GM18511 (cell line): Measurements from ENCODE around the gene FNDC3B.
A peak's percentile ranks its signal among the peaks of the same experiment; 100 is the strongest.
"Not testable (repeated sequence)": the region's sequence is repeated elsewhere in the genome, so short reads cannot be mapped to it uniquely, and the experiment has no call there.

ENCODE experiments used
- ATAC-seq: cut with Tn5 transposase; IDR thresholded peaks from one replicate; pipeline ENCODE4 v1.9.1; 2021; ENCODE audit warnings: mild to moderate bottlenecking, moderate library complexity; ENCODE audit not compliant: unreplicated experiment

The FNDC3B gene

GRCh38 chr3:172090035-172090434 is 50.7 kb downstream of the FNDC3B start:
- ATAC-seq: no peak

GRCh38 chr3:172092658-172093057 is 53.3 kb downstream of the FNDC3B start:
- no peak for ATAC-seq

GRCh38 chr3:172093581-172094443 is 54.4 kb downstream of the FNDC3B start:
- ATAC-seq: not testable (repeated sequence)

- ATAC-seq: peak; percentile 92
These were observed 55.5 kb downstream of the FNDC3B start for GRCh38 chr3:172094621-172095557.

GRCh38 chr3:172096881-172097420 is 57.6 kb downstream of the FNDC3B start:
- ATAC-seq: no peak

- no peak for ATAC-seq
These were observed 58.2 kb downstream of the FNDC3B start for GRCh38 chr3:172097585-172097984.

GRCh38 chr3:172098698-172099494 is 59.5 kb downstream of the FNDC3B start:
- ATAC-seq: no peak

GRCh38 chr3:172099495-172099808 is 60.1 kb downstream of the FNDC3B start:
- no peak for ATAC-seq

GRCh38 chr3:172100482-172100881 is 61.1 kb downstream of the FNDC3B start:
- ATAC-seq: peak; percentile 40

GRCh38 chr3:172101107-172101506 is 61.7 kb downstream of the FNDC3B start:
- ATAC-seq: peak; percentile 54

- no peak for ATAC-seq
These were observed 62.9 kb downstream of the FNDC3B start for GRCh38 chr3:172102123-172102882.

- no peak for ATAC-seq
These were observed 63.5 kb downstream of the FNDC3B start for GRCh38 chr3:172102883-172103310.

GRCh38 chr3:172103724-172104123 is 64.3 kb downstream of the FNDC3B start:
- no peak for ATAC-seq

- no peak for ATAC-seq
These were observed 65.2 kb downstream of the FNDC3B start for GRCh38 chr3:172104471-172105072.

- no peak for ATAC-seq
These were observed 66.9 kb downstream of the FNDC3B start for GRCh38 chr3:172106037-172106954.

GRCh38 chr3:172106989-172107388 is 67.6 kb downstream of the FNDC3B start:
- peak; percentile 66 for ATAC-seq

- ATAC-seq: peak; percentile 90
These were observed 68.0 kb downstream of the FNDC3B start for GRCh38 chr3:172107403-172107802.

- no peak for ATAC-seq
These were observed 70.9 kb downstream of the FNDC3B start for GRCh38 chr3:172110127-172110779.
